CD1c-positive myeloid dendritic cell (primary cell): ENCODE results near the gene PPM1H.
"Not testable (repeated sequence)": the region's sequence is repeated elsewhere in the genome, so short reads cannot be mapped to it uniquely, and the experiment has no call there.

Experiments
- DNase-seq: peaks from one replicate; pipeline ENCODE4 v3.0.0-alpha.2; 2016; ENCODE audit errors: extremely low spot score

PPM1H gene, protein sequence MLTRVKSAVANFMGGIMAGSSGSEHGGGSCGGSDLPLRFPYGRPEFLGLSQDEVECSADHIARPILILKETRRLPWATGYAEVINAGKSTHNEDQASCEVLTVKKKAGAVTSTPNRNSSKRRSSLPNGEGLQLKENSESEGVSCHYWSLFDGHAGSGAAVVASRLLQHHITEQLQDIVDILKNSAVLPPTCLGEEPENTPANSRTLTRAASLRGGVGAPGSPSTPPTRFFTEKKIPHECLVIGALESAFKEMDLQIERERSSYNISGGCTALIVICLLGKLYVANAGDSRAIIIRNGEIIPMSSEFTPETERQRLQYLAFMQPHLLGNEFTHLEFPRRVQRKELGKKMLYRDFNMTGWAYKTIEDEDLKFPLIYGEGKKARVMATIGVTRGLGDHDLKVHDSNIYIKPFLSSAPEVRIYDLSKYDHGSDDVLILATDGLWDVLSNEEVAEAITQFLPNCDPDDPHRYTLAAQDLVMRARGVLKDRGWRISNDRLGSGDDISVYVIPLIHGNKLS

DNA sequence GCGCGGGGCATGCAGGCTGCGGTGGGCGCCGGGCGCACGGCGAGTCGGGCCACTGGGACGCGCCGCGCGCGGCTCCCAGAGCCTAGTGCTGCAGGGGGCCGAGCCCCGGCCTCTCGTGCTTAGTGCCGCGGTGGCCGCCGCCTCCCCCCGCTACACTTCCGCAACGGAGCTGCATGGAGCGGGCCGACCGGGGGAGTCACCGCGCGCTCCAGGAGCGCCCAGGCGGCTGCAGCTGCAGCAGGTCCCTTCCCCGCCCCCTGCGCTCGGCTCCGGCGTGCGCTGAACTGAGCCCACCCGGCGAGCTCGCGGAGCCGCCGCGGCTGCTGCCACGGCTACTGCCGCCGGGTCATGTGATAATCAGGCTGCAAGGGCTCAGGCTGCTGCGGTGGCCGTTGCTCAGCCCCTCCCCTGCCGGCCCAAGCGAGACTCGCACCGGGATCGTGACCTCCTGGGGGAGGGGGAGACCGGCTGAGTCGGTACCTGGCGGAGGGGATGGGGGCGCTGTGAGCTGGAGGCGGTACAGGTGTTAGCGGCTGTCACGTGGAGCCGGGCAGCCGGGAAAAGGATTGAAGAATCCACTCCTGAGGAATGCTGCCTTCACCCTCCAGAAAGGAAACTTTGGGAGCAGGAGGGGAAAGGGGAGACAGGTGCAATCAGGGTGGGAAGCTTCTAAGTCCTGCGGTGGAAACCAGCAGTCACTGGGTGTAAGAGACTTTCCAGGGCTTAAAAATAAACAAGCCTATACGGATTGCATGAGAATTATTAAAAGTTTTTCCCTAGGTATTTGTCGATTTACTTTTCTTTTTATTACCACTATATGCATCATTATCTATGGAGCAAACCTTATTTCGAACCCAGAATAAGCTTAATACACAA is at the start of gene PPM1H:
Gene PPM1H, minus strand, starts transcription at position 352 of the 876 bp plus-strand sequence. CDS start 414 bp downstream, outside the sequence.
- peak; percentile 73 for DNase-seq

DNA sequence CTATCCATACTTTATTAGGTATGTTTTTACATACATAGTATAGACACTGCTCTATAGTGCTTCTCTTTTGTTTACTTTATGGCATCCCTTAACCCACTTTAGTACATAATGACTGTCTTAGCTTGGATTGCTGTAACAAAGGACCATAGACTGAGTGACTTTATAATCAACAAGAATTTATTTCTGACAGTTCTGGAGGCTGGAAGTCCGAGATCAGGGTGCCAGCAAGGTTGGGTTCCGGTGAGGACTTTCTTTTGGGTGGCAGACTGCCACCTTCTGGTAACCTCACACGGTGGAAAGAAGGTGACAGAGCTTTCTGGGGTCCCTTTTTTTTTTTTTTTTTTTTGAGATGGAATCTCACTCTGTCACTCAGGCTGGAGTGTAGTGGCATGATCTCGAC is 48.6 kb upstream of the PPM1H start:
- DNase-seq: no peak

DNA sequence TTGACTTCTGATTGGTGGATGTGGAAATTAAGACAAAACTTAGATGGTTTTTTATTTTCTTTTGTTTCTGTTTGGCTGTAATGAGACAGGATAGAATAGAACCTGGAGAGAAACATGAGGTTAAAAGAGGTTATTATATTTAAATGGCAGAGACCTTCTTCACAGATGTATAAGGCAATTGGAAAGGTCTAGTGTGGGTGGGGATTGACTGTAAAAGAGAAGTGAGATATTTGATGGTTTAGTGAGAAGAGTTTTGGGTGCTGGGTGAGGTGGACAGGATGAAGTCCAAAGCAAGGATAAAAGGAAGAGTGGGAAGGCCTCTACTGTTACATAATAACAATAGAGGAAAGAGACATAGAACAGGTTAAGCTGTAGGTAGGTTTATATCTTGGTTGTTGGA is 43.8 kb upstream of the PPM1H start:
- DNase-seq: no peak

DNA sequence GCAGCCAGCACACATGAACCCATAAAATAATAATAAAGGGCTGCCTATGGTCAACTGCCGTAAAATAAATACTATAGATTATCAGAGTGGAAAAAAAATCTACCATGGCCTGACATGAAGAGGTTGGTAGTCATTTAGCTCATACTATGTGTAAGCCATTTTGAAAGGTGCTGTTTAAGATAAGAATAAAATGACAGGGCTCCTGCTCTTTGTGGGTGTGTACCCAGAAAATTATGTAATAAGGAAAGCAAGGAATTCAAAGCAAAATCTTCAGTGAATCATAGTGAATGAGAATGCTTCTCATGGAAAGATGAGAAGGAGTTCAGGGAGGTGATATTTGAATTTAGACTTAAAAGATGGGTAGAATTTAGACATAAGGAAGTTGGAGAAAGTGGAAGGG is 42.9 kb upstream of the PPM1H start:
- no peak for DNase-seq

DNA sequence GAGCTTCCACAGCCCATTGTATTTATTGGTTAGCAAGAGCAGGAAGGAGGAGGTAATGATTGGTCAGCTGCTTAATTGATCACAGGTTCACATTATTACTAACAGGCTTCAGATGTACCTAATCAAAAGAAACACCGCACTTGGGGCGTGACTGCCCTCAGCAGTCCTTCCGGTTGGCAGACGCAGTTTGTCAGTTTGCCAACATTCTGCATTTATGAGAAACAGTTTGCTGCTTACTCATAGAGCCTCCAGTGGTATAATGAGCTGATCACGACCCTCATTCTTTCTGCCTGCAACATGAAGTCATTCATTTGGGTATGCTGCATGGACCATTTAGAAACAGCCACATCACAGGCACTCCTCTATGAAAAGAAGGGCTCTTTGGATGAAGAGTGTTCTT is 42.5 kb upstream of the PPM1H start:
- no peak for DNase-seq

DNA sequence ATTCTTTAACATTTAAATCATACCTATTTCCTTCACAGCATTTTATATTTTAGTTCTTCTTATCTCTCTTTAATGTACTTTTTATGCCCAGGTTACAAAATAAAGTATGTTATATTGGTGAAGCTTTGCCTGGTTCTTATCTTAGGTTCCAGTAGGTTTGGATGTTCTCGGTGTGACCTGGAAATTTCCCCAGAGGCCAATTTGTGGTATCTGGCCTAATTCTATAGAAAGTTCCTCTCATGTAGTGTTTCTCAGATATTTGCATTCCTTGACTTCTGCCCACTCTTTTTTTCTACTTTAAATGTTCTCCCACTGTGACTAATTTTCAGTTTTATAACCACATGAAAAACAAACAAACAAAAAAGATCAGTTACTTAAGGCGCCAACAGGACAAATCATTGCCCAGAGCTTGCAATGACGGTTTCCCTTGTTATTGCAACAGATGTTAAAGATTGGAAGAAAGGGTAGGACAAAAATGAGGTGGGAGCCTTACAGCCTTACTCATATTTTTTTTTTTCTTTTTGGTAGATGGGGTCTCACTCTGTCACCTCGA is 41.2 kb upstream of the PPM1H start:
- DNase-seq: no peak

DNA sequence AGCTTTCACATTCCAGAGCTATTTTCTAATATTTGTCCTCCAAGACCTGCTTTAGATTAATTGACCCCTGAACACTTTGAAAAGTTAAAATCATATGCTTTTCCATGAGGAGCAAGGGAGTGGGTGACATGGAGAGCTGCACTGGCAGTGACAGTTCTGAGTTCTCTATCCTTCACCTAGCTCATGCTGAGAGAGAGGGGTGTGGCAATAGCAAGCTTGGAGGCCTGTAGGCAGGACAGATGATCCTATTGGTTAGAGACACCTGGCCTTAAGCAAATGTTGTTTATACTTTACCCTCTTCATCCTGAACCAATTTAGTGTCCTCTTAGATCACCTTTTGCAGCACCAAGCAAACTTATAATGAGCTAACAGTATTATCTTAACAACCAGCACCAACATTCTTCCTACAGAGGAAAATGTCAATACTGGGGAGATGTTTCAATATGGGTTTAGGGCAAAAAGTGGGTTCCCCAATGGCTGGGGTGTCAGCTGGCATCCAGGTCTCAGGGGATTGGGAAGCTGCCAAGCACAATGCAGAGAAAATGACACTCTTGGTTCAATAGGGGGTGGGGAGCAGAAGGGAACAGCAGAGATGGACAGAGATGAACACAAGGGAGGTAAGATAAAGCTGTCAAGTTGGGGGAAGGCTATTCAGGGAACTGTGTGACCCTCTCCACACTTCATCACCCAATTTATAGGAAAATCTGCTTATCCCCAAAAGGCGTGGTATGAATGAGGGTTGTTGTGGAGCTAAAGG is 37.0 kb upstream of the PPM1H start:
- no peak for DNase-seq

DNA sequence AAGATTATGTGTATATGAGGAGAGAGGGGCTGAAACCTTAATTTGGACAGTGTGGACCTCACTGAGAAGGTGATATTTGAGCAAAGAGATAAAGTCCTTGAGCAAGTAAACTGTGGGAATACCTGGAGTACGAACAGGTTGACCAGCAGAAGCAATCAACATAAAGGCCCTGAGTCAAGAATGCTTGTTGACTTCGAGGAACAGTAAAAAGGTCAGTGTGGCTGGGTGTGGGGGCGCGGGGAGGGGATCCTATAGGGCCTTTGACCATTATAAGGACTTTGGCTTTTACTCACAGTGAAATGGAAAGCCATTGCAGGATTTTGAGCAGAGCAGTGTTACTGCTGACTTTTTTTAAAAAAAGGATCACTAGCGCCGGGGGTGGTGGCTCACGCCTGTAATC is 34.7 kb upstream of the PPM1H start:
- no peak for DNase-seq

DNA sequence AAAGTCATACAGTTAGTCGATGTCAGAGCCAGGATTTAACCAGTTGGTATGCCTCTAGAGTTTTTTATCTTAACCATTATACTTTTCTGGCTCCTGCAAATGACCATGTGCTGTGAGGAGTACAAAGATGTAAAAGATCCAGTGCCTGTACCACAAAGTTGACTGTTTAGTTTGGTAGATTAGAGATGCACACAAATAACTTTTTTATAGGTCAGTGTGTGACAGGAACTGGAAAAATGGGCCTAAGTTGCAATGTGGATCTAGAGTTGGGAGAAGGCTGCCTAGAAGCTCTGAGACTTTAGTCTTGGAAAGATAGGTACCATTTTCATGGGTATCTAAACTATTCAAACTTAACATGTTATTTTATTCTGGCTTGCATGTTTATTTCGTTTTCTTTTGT is 32.8 kb upstream of the PPM1H start:
- no peak for DNase-seq

DNA sequence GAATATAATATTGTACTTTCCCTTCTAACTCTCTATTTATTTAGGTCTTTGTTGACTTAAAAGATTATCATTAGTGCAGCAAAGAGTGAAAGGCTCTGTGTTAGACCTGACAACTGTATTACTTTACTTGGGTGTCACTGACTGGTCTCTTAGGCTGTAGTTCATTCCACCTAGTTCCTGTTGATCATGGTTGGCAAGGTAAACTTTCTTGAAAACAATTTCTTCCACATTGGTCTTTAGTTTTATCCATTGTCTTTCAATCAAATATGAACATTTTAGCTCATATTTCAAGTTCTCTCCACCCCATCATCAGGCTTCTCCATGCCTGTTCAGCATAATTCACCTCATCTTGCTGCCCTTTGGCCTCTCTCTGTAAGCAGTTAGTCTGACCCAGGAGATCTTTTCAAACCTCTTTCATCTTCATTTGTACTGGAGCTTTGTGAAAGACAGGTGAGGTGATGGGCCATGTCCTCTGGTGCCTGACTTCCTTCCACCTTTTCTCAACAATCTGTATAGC is 32.1 kb upstream of the PPM1H start:
- no peak for DNase-seq

DNA sequence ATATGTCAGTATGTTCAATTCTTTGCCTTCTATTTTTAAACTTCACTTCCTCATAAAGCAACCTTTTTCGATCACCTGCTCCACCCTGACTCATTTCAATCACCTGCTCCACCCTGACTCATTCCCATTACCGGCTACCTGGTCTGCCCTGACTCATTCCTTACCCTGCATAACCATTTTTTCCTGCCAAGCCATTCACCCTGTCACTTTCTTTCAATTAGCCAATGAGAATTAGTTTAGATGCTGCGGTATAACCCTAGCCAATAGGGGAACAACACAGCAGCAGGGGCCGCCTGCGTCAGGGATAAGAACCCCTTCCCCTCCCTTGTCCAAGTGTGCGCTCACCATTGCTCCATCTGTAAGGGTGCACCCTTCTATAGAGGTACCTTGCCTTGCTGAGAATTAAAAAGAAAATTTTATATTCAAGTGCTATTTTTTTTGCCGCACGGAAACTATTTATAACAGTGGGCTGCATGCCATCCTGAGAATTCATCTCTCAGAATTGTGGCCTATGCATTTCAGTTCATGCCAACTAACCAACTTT is 31.6 kb upstream of the PPM1H start:
- DNase-seq: not testable (repeated sequence)

DNA sequence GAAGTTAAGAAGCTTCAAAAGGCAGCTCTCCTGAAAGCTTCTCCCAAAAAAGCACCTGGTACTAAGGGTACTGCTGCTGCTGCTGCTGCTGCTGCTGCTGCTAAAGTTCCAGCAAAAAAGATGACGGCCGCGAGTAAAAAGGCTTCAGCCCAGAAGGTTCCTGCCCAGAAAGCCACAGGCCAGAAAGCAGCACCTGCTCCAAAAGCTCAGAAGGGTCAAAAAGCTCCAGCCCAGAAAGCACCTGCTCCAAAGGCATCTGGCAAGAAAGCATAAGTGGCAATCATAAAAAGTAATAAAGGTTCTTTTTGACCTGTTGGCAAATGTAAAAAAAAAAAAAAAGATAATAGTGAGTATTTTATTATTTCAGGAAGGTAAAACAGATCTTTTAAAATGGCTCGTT is 30.8 kb upstream of the PPM1H start:
- not testable (repeated sequence) for DNase-seq

DNA sequence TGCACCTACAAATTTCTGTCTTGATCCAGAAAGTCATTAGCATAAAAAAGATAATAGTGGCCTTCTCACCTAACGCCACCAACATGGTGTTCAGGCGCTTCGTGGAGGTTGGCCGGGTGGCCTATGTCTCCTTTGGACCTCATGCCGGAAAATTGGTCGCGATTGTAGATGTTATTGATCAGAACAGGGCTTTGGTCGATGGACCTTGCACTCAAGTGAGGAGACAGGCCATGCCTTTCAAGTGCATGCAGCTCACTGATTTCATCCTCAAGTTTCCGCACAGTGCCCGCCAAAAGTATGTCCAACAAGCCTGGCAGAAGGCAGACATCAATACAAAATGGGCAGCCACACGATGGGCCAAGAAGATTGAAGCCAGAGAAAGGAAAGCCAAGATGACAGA is 30.3 kb upstream of the PPM1H start:
- not testable (repeated sequence) for DNase-seq

DNA sequence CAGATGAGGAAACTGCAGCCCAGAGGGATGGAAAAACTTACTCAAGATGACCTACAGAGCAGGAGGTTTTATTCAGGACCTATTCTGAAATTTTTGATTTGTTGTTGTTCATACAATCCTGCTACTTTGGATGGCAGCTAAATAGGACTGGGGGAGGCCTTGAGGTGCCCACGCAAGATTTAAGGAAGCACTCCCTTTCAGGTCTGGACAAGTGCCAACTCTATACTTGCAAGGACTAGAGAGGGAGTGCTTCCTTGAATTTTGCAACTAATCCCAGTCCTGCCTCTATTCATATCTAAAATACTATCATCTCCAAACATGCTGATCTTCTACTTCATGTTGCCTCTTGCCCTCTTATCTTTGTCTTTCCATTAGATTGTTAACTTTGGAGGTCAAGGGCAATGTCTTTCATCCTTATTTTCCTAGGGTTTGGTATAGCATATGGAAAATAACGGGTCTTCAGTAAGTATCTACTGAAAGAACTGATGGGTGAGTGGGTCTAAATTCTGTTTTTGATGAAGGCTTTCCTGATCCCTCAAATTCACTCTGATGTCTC is 28.6 kb upstream of the PPM1H start:
- DNase-seq: peak; percentile 21

DNA sequence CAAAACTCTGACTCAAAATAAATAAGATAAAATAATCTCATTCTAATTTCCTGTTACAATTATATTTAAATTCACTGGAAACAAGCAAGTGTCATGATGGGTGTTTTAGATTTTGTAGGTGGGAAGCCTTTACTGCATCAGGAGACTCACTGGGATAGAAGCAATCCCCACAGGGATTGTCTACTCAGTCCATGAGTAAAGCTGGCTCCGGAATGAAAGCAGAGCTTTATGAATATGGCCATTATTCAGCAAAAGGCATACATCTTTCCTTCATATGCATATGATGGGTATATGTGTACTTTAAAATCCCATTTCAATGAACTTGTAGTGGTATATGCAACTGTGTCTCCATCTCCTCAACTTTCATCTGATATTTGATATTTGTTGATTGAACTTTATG is 25.4 kb upstream of the PPM1H start:
- no peak for DNase-seq

DNA sequence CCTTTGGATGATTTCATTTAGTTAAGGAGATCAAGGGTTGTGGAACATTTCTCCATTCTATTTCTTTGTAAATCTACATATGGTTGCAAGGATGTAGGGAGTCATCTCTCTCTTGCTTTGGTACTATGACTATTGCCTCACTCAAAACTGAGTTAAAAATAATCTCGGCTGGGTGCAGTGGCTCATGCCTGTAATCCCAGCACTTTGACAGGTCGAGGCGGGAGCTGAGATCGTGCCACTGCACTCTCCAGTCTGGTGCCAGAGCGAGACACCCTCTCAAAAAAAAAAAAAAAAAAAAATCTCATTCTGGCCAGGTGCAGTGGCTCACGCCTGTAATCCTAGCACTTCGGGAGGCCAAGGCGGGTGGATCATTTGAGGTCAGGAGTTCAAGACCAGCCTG is 24.8 kb upstream of the PPM1H start:
- DNase-seq: no peak

DNA sequence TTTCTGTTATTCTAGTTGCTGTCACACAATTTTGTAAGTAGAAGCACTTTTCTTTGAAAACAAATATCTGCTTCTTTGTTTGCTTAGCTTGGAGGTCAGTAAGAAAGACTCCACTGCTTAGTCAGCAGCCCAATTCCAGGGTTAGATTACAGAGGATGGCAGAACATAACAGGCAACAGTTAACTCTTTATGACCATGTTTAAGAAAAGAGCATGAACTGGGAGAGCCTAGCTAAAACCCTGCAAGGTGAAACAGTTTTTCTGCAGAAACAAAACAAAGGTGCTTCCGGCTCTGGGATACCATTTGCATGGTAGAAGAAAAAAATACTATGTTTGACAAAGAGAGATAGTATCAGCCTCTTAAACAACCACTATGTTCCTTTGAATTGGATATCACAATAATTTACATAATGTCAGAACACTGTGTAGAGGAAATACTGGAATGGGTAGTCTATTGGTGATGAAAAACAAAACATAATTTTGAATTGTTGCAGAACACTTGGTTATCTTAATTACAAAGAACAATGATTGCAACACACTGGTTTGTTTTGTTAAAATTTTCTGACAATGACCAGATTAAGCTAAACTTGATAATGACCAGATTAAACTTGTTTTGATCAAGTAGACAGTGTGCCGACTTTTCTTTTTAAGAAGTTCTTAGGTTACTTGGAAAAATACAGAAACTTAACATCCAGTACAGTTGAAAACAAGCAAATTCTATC is 22.4 kb upstream of the PPM1H start:
- DNase-seq: no peak

DNA sequence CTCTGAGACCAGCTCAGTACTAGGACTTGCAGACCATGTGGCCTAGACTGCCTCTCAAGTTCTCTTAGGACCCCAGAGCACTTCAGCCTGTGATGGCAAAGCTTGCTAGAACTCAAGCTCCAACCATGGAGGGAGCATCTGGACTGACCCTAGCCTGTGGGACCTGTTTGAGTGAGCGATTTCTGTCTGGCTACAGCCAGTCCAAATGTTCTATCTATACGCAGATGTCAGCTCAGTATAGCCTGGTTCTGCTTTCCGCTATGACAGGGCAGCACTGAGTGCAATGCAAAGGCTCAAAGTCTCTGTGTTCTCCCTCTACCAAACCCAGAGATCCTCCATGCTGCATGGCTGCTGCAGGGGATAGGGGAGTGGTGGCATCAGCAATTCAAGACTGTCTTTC is 20.7 kb upstream of the PPM1H start:
- DNase-seq: no peak

DNA sequence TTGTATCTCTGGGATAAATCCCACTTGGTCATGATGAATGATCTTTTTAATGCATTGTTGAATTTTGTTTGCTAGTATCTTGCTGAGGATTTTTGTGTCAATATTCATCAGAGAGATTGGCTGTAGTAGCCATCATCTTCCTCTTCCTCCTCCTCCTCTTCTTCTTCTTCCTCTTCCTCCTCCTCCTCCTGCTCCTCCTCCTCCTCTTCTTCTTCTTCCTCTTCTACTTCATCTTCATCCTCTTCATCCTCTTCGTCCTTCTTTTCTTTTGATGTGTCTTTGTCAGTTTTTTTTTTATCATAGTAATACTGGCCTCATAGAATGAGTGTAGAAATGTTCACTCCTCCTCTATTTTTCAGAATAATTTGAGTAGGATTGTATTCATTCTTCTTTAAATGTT is 15.4 kb upstream of the PPM1H start:
- no peak for DNase-seq

DNA sequence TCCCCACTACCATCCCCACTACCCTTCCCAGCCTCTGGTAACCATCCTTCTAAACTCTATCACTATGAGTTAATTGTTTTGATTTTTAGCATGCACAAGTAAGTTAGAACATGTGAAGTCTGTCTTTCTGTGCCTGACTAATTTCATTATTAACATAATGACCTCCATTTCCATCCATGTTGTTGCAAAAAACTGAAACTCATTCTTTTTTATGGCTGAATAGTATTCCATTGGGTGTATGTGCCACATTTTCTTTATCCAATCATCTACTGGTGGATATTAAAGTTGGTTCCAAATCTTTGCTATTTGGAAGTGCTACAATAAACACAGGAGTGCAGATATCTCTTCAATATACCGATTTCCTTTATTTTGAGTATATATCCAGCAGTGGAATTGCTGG is 13.2 kb upstream of the PPM1H start:
- DNase-seq: no peak
